ENCODE measurements around the gene GPR173.

Gene GPR173

GRCh38 chrX:53071604-53072417 is 23.2 kb downstream of the GPR173 start:
- peak; percentile 49 to 55 for DNase-seq

- peak; percentile 4 to 29 for DNase-seq
These were observed 24.0 kb downstream of the GPR173 start for GRCh38 chrX:53072418-53073114.

GRCh38 chrX:53073115-53073586 is 24.6 kb downstream of the GPR173 start:
- DNase-seq = no peak

DNA sequence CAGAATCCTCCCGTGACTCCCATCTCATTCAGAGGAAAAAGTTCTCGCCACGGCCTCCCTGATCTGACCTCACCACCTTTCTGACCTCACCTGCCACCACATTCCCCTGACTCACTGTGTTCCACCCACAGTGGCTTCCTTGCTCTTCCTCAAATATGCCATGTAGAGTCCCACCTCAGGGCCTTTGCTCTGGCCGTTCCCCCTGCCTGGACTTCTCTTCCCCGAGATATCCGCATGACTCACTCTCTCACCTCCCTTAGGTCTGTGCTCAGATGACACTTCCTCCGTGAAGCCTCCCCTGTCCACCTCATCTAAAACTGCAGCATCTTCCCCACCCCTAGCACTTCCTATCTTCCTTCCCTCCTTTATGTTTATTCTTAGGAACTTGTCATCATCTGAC is 26.4 kb downstream of the GPR173 start:
- DNase-seq = no peak

DNA sequence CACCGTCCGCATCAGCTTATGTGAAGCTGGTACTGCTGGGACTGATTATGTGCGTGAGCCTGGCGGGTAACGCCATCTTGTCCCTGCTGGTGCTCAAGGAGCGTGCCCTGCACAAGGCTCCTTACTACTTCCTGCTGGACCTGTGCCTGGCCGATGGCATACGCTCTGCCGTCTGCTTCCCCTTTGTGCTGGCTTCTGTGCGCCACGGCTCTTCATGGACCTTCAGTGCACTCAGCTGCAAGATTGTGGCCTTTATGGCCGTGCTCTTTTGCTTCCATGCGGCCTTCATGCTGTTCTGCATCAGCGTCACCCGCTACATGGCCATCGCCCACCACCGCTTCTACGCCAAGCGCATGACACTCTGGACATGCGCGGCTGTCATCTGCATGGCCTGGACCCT is 28.1 kb downstream of the GPR173 start:
- DNase-seq = no peak

- DNase-seq = peak in 1 of 2 experiments; percentile 8
These were observed 28.9 kb downstream of the GPR173 start for GRCh38 chrX:53077207-53078197.

DNA sequence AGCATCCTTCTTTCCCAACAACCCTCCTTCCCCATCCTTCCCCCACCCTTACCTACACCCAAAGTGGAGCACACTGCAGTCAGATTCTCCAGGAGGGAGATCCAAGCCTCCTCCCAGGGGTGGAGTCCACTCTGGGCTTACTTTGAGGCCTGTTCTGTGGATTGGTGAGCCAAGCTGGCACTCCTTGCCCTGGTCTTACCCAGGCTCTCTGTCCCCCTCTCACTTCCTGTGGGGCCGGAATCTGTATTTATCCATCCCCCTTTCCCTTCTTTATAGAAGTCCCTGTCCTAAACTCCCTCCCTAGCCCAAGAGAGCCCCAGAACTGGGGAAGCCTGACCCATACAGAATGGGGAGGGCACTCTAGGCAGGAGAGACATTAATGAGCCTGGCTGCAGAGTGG is 30.4 kb downstream of the GPR173 start:
- no peak for DNase-seq

DNA sequence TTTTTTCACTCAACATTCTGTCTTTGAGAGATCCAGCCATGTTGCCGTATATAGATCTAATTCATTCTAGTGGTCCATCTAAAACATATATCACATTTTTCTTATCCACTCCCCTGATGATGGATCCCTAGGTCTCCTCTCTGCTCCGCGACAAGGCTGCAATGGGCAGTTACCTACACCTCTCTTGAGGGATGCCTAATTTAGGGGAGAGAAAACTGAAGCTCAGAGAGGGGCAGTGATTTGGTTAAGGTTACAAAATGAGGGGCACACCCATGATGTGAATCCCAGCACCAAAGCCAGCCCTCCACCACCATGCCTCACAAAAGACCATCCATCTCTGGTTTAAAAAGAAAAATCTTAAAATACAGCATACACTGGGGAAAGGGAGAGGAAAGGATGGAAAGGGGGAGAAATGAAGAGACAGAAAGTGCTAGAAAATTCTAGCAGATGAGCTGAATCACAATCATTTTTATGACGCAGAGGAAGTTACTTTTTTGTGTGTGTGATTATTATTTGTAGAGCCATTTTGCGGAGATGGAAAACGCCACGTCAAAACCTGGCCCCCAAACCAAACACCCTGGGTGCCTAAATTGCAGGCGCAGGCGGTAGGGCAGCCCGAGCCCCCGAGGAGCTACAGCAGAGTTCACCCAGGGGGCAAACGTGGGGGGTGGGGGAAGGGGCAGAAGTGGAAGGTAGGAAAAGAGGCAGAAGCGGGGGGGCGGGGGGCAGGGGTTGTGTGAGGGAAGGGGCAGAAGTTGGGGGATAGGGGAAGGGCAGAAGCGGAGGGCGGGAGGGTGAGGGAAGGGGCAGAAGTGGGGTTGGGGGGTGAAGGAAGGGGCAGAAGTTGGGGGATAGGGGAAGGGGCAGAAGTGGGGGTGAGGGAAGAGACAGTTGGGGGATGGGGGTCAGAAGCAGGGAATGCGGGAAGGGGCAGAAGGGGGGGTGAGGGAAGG is 32.3 kb downstream of the GPR173 start:
- DNase-seq = no peak

GRCh38 chrX:53081925-53082772 is 33.6 kb downstream of the GPR173 start, which contains the start of gene TSPYL2:
TSPYL2 (plus strand) TSS chrX:53082367; CDS start chrX:53082499, 132 bp downstream.
- DNase-seq = peak; percentile 84 to 91

- DNase-seq = no peak
These were observed 34.4 kb downstream of the GPR173 start for GRCh38 chrX:53082773-53083616.

- no peak for DNase-seq
These were observed 35.5 kb downstream of the GPR173 start for GRCh38 chrX:53084043-53084570.

GRCh38 chrX:53084863-53085262 is 36.3 kb downstream of the GPR173 start:
- DNase-seq = no peak

GRCh38 chrX:53085661-53086229 is 37.2 kb downstream of the GPR173 start:
- DNase-seq = no peak

- DNase-seq = no peak
These were observed 37.9 kb downstream of the GPR173 start for GRCh38 chrX:53086464-53086863.

DNA sequence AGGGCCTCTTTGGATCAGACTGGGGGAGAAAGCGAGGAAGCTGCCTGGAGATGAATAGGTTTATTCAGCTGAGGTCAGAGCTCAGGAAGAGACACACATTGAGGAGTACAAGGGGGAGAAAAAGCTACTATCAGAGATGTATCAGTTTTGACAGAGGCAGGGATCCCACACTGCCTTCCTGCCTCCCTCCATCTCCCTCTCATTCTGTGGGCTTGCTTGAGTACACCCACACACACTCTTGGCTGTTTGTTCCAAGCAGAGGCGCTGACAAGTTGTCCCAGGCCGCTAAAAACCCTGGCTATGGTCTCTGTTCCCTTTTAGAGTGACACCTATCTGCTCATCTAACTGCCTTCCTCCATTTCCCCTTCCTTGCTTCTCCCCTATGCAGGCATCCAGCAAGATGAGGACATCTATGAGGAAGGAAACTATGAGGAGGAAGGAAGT is 38.8 kb downstream of the GPR173 start:
- no peak for DNase-seq

GRCh38 chrX:53088136-53088974 is 39.8 kb downstream of the GPR173 start:
- no peak for DNase-seq

GRCh38 chrX:53089224-53089842 is 40.7 kb downstream of the GPR173 start:
- DNase-seq = peak; percentile 60 to 67

All from Kasumi-1 (cell line).